Stimulated activated CD4-positive, alpha-beta T cell treated with anti-CD3 and anti-CD28 coated beads, Interleukin-2, amount 100 ng/mL, for 4 hours (primary cell): Measurements from ENCODE around the gene PTS.

Experiments
- DNase-seq: peaks from one replicate; pipeline ENCODE4 v3.0.0-alpha.2; 2020; ENCODE audit warnings: low read depth

Gene PTS

GRCh38 chr11:112221274-112221835 is 4.9 kb upstream of the PTS start:
- DNase-seq: no peak

GRCh38 chr11:112222303-112222702 is 3.9 kb upstream of the PTS start:
- DNase-seq: no peak

GRCh38 chr11:112223121-112223520 is 3.1 kb upstream of the PTS start:
- no peak for DNase-seq

- DNase-seq: no peak
Measured at GRCh38 chr11:112223754-112224532, 2.3 kb upstream of the PTS start.

GRCh38 chr11:112225753-112226061 is 521 bp upstream of the PTS start:
- no peak for DNase-seq

GRCh38 chr11:112226831-112227401 is 688 bp downstream of the PTS start:
- DNase-seq: no peak

- no peak for DNase-seq
Measured at GRCh38 chr11:112227471-112227870, 1.2 kb downstream of the PTS start.

- DNase-seq: no peak
Measured at GRCh38 chr11:112228706-112229105, 2.5 kb downstream of the PTS start.

- DNase-seq: no peak
Measured at GRCh38 chr11:112229159-112229558, 2.9 kb downstream of the PTS start.

GRCh38 chr11:112229746-112230433 is 3.7 kb downstream of the PTS start:
- DNase-seq: no peak

GRCh38 chr11:112231952-112232351 is 5.7 kb downstream of the PTS start:
- no peak for DNase-seq

GRCh38 chr11:112235750-112236390 is 9.6 kb downstream of the PTS start:
- DNase-seq: no peak

- DNase-seq: no peak
Measured at GRCh38 chr11:112237451-112237850, 11.2 kb downstream of the PTS start.

GRCh38 chr11:112238041-112238440 is 11.8 kb downstream of the PTS start:
- DNase-seq: no peak

GRCh38 chr11:112241486-112241885 is 15.3 kb downstream of the PTS start:
- no peak for DNase-seq

- DNase-seq: no peak
Measured at GRCh38 chr11:112247201-112247600, 21.0 kb downstream of the PTS start.

GRCh38 chr11:112248201-112248600 is 22.0 kb downstream of the PTS start:
- no peak for DNase-seq

- DNase-seq: no peak
Measured at GRCh38 chr11:112249871-112250610, 23.8 kb downstream of the PTS start.

GRCh38 chr11:112253605-112254242 is 27.5 kb downstream of the PTS start:
- no peak for DNase-seq

GRCh38 chr11:112255067-112255720 is 29.0 kb downstream of the PTS start:
- no peak for DNase-seq

GRCh38 chr11:112260490-112260889 is 34.3 kb downstream of the PTS start, which contains the start of gene PLET1:
Gene PLET1, minus strand, starts transcription at chr11:112260860. Its CDS starts 271 bp downstream, at chr11:112260589.
- no peak for DNase-seq
